HG03378 (cell line): Measurements from ENCODE around the gene PTPRT.

Experiments
- ATAC-seq: cut with Tn5 transposase; IDR thresholded peaks from one replicate; pipeline ENCODE4 v1.9.1; 2021; ENCODE audit warnings: mild to moderate bottlenecking, moderate library complexity; ENCODE audit not compliant: unreplicated experiment

Gene PTPRT

GRCh38 chr20:42346189-42347170, 843.2 kb downstream of the PTPRT start:
- no peak for ATAC-seq

GRCh38 chr20:42341654-42342053, 848.1 kb downstream of the PTPRT start:
- no peak for ATAC-seq

- no peak for ATAC-seq
Measured at GRCh38 chr20:42340368-42340767, 849.3 kb downstream of the PTPRT start.

- ATAC-seq, result no peak
Measured at GRCh38 chr20:42338294-42339201, 851.2 kb downstream of the PTPRT start.

GRCh38 chr20:42336576-42336975, 853.1 kb downstream of the PTPRT start:
- no peak for ATAC-seq

GRCh38 chr20:42319252-42320013, 870.3 kb downstream of the PTPRT start:
- ATAC-seq, result no peak

- no peak for ATAC-seq
Measured at GRCh38 chr20:42313704-42314103, 876.0 kb downstream of the PTPRT start.

- no peak for ATAC-seq
Measured at GRCh38 chr20:42309050-42309449, 880.7 kb downstream of the PTPRT start.

- no peak for ATAC-seq
Measured at GRCh38 chr20:42308171-42308570, 881.5 kb downstream of the PTPRT start.

- no peak for ATAC-seq
Measured at GRCh38 chr20:42295592-42295991, 894.1 kb downstream of the PTPRT start.

- no peak for ATAC-seq
Measured at GRCh38 chr20:42294976-42295375, 894.7 kb downstream of the PTPRT start.

- ATAC-seq, result no peak
Measured at GRCh38 chr20:42281801-42282200, 907.9 kb downstream of the PTPRT start.

- no peak for ATAC-seq
Measured at GRCh38 chr20:42276718-42277602, 912.7 kb downstream of the PTPRT start.

- ATAC-seq, result no peak
Measured at GRCh38 chr20:42274986-42275385, 914.7 kb downstream of the PTPRT start.

GRCh38 chr20:42272516-42272915, 917.2 kb downstream of the PTPRT start:
- no peak for ATAC-seq

GRCh38 chr20:42270539-42270938, 919.2 kb downstream of the PTPRT start:
- ATAC-seq, result no peak

- no peak for ATAC-seq
Measured at GRCh38 chr20:42267793-42268384, 921.8 kb downstream of the PTPRT start.

GRCh38 chr20:42261766-42262270, 927.9 kb downstream of the PTPRT start:
- ATAC-seq, result no peak

- ATAC-seq, result no peak
Measured at GRCh38 chr20:42260184-42260583, 929.5 kb downstream of the PTPRT start.
